WI38 (cell line): ENCODE results near the gene HLA-G.

Experiments used
- H3K4me3 ChIP-seq: 2 replicates; pipeline ENCODE4 v1.5.1; 2011; ENCODE audit warnings: low read depth, mild to moderate bottlenecking, control low read depth, low read length
- CTCF ChIP-seq: IDR thresholded peaks from 2 replicates; pipeline ENCODE4 v1.5.1; 2012; ENCODE audit warnings: low read depth, mild to moderate bottlenecking, control low read depth, low read length

The HLA-G gene

GRCh38 chr6:29816030-29816429 is 11.6 kb upstream of the HLA-G start:
- H3K4me3 ChIP-seq = no peak overlapping the region
- no peak for TF ChIP-seq CTCF

- TF ChIP-seq CTCF = no peak
- no peak overlapping the region for H3K4me3 ChIP-seq
Measured at GRCh38 chr6:29818892-29819291, 8.7 kb upstream of the HLA-G start.

GRCh38 chr6:29824144-29824543 is 3.5 kb upstream of the HLA-G start:
- no peak overlapping the region for H3K4me3 ChIP-seq
- no peak for TF ChIP-seq CTCF

GRCh38 chr6:29825848-29826247 is 1.8 kb upstream of the HLA-G start:
- H3K4me3 ChIP-seq = no peak overlapping the region
- no peak for TF ChIP-seq CTCF

- TF ChIP-seq CTCF = no peak
- no peak overlapping the region for H3K4me3 ChIP-seq
Measured at GRCh38 chr6:29826271-29826670, 1.4 kb upstream of the HLA-G start.

- no peak for TF ChIP-seq CTCF
- H3K4me3 ChIP-seq = no peak overlapping the region
Measured at GRCh38 chr6:29828471-29828797, 809 bp downstream of the HLA-G start.

GRCh38 chr6:29829766-29830165 is 2.1 kb downstream of the HLA-G start:
- no peak overlapping the region for H3K4me3 ChIP-seq
- no peak for TF ChIP-seq CTCF

GRCh38 chr6:29830409-29830808 is 2.8 kb downstream of the HLA-G start:
- TF ChIP-seq CTCF = no peak
- H3K4me3 ChIP-seq = no peak overlapping the region
